GM21528 (cell line): Measurements from ENCODE around the gene EXOSC2.

ENCODE experiments used
- ATAC-seq: cut with Tn5 transposase; IDR thresholded peaks from one replicate; pipeline ENCODE4 v1.9.1; 2021; ENCODE audit warnings: mild to moderate bottlenecking, moderate library complexity; ENCODE audit not compliant: unreplicated experiment, low FRiP score

EXOSC2 gene

DNA sequence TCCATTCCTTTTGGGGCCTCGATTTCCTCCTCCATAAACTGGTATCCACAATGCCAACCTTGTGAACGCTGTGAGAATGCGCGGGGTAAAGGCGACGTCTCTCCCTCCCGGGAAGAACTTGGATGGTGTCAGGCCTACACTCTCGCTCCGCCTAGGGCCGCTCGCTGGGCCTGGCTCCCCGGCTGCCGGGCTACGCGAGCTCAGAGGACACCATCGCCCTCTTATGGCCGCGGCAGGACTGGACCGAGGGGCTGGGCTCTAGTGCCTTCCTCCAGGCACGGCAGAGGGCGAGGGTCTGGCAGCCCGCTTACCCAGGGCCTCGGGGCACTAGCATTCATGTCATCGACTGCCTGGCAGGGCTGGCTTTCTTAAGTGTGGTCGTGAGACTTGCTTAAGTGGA lies 1.3 kb upstream of the EXOSC2 start:
- no peak for ATAC-seq

- peak; percentile 10 for ATAC-seq
These were observed 517 bp upstream of the EXOSC2 start for GRCh38 chr9:130693101-130693425.

GRCh38 chr9:130694205-130694604 lies 625 bp downstream of the EXOSC2 start:
- ATAC-seq: no peak

- ATAC-seq: no peak
These were observed 2.6 kb downstream of the EXOSC2 start for GRCh38 chr9:130696139-130696650.

GRCh38 chr9:130696996-130697395 lies 3.4 kb downstream of the EXOSC2 start:
- ATAC-seq: no peak

DNA sequence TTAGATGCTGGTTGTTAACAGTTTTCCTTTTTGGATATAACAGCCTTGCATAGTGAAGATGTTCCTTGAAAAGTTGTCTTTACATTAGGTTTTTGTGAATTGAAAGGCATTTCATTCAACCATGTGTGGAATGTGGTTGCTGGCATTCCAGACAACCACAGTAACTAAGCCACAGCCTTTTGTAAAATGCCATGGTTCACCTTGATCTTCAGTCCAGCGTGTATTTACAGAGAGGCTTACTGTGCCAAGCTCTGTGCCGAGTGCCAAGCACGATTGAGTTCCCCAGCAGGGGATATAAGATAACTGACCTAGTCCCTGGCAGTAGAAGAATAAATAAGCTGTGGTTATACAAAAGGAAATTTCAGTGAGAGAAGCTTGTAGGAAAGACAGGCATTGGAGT lies 4.9 kb downstream of the EXOSC2 start:
- no peak for ATAC-seq

- no peak for ATAC-seq
These were observed 5.5 kb downstream of the EXOSC2 start for GRCh38 chr9:130699047-130699446.

DNA sequence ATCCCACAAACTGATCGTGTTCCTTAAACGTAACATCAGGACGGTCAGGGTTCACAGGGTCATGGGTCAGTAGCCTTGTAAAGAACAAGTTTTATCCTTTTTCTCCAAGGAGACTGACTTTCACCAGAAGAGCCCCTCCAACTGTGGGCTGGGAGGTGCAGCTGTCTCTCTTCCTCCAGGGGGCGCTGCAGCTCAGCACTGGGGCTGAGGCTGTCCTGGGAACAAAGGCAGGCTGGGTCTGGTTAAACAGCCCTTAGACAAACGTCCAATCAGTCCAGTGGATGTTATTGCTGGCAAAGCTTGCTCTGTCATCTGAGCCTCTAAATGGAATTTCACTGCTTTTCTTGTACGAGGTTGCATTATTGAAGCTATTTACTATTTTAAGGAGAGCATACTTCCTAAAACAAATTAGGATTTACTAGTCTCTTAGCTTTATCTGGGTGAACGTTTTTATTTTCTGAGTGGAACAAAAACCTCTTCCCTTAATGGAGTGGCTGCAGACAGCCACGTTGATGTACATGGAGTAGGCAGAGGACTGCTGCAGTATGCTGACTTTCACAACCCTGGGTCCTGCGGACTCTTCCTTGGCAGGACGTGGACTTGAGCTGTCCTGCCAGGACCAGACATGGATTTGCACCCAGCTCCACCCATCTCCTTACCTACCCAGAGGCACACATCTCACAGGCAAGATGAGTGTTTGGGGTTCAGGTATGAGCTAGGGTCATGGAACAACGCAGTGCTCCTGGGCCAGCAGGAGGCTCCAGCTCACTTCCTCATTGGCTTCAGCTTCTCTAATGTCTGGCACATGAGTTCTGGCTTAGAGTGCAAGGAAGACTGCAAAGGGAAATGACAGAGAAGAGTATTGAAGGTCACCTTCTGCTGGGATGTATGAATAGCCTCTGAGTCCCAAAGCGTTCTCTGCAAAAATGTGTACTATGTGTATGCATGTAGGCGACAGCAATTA lies 7.8 kb downstream of the EXOSC2 start:
- no peak for ATAC-seq

DNA sequence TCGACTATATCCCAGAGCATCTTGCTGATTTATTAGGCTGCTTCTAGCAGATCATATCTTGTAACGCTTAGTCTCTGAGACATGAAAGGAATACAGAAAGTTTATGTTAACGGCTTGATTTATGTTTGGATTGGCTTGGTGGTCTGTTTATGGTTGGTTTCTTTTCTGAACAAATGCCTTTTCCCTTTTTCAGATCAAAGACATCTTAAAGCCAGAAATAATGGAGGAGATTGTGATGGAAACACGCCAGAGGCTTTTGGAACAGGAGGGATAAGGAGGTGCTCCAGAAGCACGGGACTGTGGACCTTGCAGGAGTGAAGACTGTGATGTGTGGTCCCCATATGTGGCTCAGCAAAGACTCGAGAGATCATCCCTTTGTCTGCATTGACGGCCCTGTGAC lies 9.9 kb downstream of the EXOSC2 start:
- no peak for ATAC-seq

- ATAC-seq: no peak
These were observed 13.8 kb downstream of the EXOSC2 start for GRCh38 chr9:130707225-130707976.

DNA sequence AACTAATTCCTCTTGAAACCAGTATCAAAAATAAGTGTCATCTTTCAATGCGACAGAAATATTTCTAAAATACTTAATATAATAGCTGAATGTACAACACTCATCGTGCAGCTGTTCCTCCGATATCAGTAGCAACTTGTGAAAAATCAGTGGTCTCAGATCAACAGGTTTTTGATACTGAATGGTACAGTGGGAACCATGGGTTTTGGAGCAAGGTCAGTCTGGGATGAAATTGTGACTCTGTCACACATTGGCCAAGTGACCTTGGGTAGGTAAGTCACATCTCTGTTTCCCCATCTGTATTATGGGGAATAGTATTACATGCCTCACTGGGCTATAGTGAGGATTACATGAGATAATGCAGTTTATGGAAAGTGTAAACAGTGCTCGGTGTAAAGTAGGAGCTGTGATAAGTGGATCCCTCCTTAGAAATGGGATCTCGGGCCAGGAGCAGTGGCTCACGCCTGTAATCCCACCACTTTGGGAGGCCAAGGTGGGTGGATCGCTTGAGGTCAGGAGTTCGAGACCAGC lies 17.3 kb downstream of the EXOSC2 start:
- no peak for ATAC-seq

DNA sequence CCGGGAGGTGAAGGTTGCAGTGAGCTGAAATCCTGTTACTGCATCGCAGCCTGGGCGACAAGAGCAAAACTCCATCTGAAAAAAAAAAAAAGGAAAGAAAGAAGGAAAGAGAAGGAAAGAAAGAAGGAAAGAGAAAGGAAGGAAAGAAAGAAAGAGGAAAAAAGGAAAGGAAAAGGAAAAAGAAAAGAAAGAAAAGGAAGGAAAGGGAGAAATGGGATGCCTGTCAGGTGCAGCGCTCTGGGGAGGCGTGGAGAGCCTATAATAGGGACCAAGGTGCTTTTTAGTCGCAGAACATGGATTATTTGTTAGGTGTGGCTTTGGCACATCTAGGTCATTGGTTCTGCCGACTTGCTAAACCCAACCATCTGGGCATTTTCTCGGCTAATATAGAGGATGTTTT lies 17.9 kb downstream of the EXOSC2 start:
- ATAC-seq: no peak

GRCh38 chr9:130712564-130713285 lies 19.1 kb downstream of the EXOSC2 start:
- peak; percentile 93 for ATAC-seq

DNA sequence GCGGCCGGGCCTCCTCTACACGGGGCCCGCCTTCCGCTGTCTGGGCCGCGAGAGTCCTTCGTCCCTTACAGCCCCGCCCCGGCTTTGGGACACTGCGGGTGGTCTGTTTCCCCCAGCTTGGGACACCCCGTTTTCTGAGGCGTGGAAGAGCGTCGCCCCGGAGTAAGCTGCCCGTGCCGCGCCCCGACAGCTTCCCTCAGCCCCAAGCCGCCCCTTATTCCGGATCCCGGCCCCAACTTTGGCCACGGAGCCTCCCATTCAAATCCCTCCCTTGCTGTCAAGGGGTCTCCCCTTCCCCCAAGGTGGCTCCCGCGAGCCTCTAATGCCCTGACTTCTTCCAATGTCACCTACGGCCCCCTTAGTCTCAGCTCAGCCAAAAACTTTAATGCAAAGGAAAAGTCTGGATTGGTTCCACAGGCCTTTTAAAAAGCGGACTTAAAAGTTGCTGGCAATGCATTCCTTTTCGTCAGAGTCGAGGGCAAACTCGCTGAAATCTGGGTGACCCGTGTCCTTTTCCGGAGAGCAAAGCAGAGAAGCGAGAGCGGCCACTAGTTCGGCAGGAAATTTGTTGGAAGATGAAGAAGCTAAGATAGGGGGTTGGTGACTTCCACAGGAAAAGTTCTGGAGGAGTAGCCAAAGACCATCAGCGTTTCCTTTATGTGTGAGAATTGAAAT lies 19.8 kb downstream of the EXOSC2 start:
- peak; percentile 5 for ATAC-seq

DNA sequence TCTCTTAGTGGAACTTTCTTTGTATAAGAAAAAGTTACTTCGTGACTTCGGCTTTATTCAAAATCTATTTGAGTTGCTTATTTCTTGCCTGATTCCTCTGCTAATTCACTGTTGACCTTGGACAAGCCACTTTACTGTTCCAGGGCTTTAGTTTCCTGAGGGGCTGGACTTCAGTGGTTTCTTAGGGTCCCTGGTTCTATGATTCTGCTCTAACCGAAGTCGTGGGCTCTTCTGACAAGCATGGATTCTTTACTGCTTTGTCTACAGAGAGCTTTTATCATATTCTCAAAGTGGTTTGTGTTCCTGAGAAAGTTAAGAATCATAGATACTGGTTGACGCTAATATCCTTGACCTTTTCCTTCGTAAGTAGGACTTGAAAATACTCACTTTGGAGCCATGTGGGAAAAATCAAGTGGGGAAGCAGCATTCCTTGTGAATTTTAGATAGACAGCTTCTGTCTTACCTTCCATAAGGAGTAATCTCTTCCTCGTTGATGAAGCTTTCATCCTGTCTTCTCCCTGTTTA lies 21.1 kb downstream of the EXOSC2 start:
- no peak for ATAC-seq

- ATAC-seq: no peak
These were observed 21.7 kb downstream of the EXOSC2 start for GRCh38 chr9:130715270-130715669.

DNA sequence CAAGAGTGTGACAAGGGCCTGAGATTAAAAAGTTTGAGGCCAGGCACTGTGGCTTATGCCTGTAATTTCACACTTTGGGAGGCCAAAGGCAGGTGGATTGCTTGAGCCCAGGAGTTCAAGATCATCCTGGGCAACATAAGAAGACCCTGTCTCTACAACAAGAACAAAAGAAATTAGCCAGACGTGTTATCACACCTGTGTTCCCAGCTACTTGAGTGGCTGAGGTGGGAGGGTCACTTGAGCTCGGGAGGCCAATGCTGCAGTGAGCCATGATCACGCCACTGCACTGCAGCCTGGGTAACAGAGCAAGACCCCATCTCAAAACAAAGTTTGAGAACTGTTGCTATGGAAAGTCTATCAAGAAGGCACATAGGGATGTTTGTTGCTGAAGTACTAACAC lies 25.0 kb downstream of the EXOSC2 start:
- no peak for ATAC-seq

GRCh38 chr9:130720762-130721161 lies 27.2 kb downstream of the EXOSC2 start:
- ATAC-seq: no peak

DNA sequence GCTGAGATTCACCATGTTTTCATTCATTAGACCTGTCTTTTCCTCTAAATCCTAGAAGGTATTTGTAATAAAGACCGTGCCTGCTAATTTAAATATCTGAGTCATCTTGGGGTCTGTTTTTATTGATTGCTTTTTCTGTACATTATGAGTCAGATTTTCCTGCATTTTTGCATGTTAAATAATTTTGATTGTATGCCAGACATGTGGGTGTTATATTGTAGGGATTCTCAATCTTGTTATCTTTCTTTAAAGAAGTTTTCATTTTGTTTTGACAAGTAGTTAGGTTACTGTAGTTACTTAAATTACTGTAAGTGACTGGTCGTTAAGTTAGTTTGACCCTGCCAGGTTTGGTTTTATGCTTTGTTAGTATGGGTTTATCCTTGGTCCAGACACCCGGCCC lies 35.1 kb downstream of the EXOSC2 start:
- no peak for ATAC-seq

GRCh38 chr9:130729145-130729544 lies 35.6 kb downstream of the EXOSC2 start:
- ATAC-seq: no peak
